ENCODE results near the gene PTGS1.

GRCh38 chr9:122426723-122427122 is 55.9 kb downstream of the PTGS1 start:
- TF ChIP-seq, protein P1, sequence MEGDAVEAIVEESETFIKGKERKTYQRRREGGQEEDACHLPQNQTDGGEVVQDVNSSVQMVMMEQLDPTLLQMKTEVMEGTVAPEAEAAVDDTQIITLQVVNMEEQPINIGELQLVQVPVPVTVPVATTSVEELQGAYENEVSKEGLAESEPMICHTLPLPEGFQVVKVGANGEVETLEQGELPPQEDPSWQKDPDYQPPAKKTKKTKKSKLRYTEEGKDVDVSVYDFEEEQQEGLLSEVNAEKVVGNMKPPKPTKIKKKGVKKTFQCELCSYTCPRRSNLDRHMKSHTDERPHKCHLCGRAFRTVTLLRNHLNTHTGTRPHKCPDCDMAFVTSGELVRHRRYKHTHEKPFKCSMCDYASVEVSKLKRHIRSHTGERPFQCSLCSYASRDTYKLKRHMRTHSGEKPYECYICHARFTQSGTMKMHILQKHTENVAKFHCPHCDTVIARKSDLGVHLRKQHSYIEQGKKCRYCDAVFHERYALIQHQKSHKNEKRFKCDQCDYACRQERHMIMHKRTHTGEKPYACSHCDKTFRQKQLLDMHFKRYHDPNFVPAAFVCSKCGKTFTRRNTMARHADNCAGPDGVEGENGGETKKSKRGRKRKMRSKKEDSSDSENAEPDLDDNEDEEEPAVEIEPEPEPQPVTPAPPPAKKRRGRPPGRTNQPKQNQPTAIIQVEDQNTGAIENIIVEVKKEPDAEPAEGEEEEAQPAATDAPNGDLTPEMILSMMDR (IDR thresholded peaks at IDR 0.05; ENCODE audit: poor library complexity, severe bottlenecking): no peak
- no peak for TF ChIP-seq REST (IDR thresholded peaks at IDR 0.05; ENCODE audit: borderline replicate concordance)
